GM12864 (cell line): ENCODE results near the gene PHF23.
A peak's percentile ranks its signal among the peaks of the same experiment; 100 is the strongest.

Source experiments
- DNase-seq: peaks from one replicate; pipeline ENCODE4 v3.0.0-alpha.2; 2011; ENCODE audit warnings: low read depth
- H3K4me3 ChIP-seq: 2 replicates; pipeline ENCODE4 v1.5.1; 2011; ENCODE audit warnings: mild to moderate bottlenecking, low read depth, low read length, control low read depth
- CTCF ChIP-seq: IDR thresholded peaks from 2 replicates; pipeline ENCODE4 v1.5.1; 2011; ENCODE audit warnings: low read depth, mild to moderate bottlenecking, moderate library complexity, low read length, control low read depth, inconsistent platforms; ENCODE audit errors: missing control alignments

The PHF23 gene

GRCh38 chr17:7236808-7237207 is 2.4 kb downstream of the PHF23 start:
- DNase-seq, result no peak
- TF ChIP-seq CTCF, result no peak
- H3K4me3 ChIP-seq, result no peak overlapping the region

- no peak for TF ChIP-seq CTCF
- DNase-seq, result no peak
These were observed 3.3 kb downstream of the PHF23 start for GRCh38 chr17:7235693-7236665.

GRCh38 chr17:7234083-7234951 is 4.9 kb downstream of the PHF23 start, which contains the start of gene DVL2:
DVL2 (minus strand) TSS chr17:7234517; CDS start chr17:7234262, 255 bp downstream.
- peak within 1 kb of the TSS; percentile 92 for H3K4me3 ChIP-seq
- no peak for TF ChIP-seq CTCF
- peak; percentile 79 for DNase-seq

More at GRCh38 chr17:7235693-7236665, 3.3 kb downstream of the PHF23 start:
- no peak overlapping the region for H3K4me3 ChIP-seq

- peak overlapping the region; percentile 92 for H3K4me3 ChIP-seq
- no peak for DNase-seq
- no peak for TF ChIP-seq CTCF
These were observed 5.6 kb downstream of the PHF23 start for GRCh38 chr17:7233701-7234082.

- H3K4me3 ChIP-seq, result peak overlapping the region; percentile 14; the same call in 1 of the 2 replicates
- DNase-seq, result no peak
- no peak for TF ChIP-seq CTCF
These were observed 7.1 kb downstream of the PHF23 start for GRCh38 chr17:7232114-7232513.

GRCh38 chr17:7229504-7229903 is 9.8 kb downstream of the PHF23 start:
- no peak for DNase-seq
- no peak for TF ChIP-seq CTCF
- no peak overlapping the region for H3K4me3 ChIP-seq
